ENCODE results near the gene FRMD1. TPM values are rescaled to one million over a fixed set of nuclear protein-coding genes. Genes with fewer than 3 reads are reported as not detected.

FRMD1 gene
- total RNA-seq, 2 experiments from 2014 or later, result not detected

- DNase-seq (no peak), ATAC-seq (ENCODE audit: poor library complexity) (no peak)
- Mint-ChIP-seq H3K4me1 (ENCODE audit: low read depth) (no peaks in the 10 kb centered on the region), H3K9me3 (no peaks in the 10 kb centered on the region), H3K36me3 (ENCODE audit: low read depth) (no peaks in the 10 kb centered on the region), H3K4me3 (no peak overlapping the region), H3K27ac (no peak overlapping the region), H3K27me3 (no peaks in the 10 kb centered on the region)
- POLR2A ChIA-PET, result no interaction called here
- Histone ChIP-seq H3K4me3 (ENCODE audit: low read length) (no peak overlapping the region), H3K36me3 (ENCODE audit: insufficient read depth, low read length) (no peaks in the 10 kb centered on the region), H3K4me1 (ENCODE audit: insufficient read depth, low read length) (no peaks in the 10 kb centered on the region), H3K27me3 (ENCODE audit: control insufficient read depth in 1 of 2, insufficient read depth in 2 of 2, low read length in 2 of 2) (no peaks in the 10 kb centered on the region), H3K9me3 (ENCODE audit: control insufficient read depth in 1 of 2, insufficient read depth in 1 of 2, low read length in 2 of 2) (peaks cover 0 to 46% of the 10 kb centered on the region in 2 experiments), H3K27ac (ENCODE audit: low read depth in 1 of 2, low read length in 2 of 2) (no peak overlapping the region)
- no peak for TF ChIP-seq CTCF (IDR thresholded peaks at IDR 0.05)
- CTCF ChIA-PET, result no interaction called here
- intact Hi-C loops (cut with DNase I, micrococcal nuclease), result no loop called here
Measured at GRCh38 chr6:168093071-168093505, 14.1 kb upstream of the FRMD1 start.

GRCh38 chr6:168092541-168092940 lies 13.5 kb upstream of the FRMD1 start:
- ATAC-seq (ENCODE audit: poor library complexity), result no peak
- H3K27ac Mint-ChIP-seq, result no peak overlapping the region

GRCh38 chr6:168091381-168092264 lies 12.6 kb upstream of the FRMD1 start:
- ATAC-seq (ENCODE audit: poor library complexity) (no peak), DNase-seq (no peak)
- Histone ChIP-seq H3K36me3 (ENCODE audit: insufficient read depth, low read length) (no peaks in the 10 kb centered on the region), H3K27ac (ENCODE audit: low read depth in 1 of 2, low read length in 2 of 2) (no peak overlapping the region), H3K4me1 (ENCODE audit: insufficient read depth, low read length) (no peaks in the 10 kb centered on the region), H3K4me3 (ENCODE audit: low read length) (no peak overlapping the region), H3K27me3 (ENCODE audit: control insufficient read depth in 1 of 2, insufficient read depth in 2 of 2, low read length in 2 of 2) (no peaks in the 10 kb centered on the region), H3K9me3 (ENCODE audit: control insufficient read depth in 1 of 2, insufficient read depth in 1 of 2, low read length in 2 of 2) (peaks cover 0 to 39% of the 10 kb centered on the region in 2 experiments)
- ChIA-PET CTCF (no interaction called here), POLR2A (no interaction called here)
- Mint-ChIP-seq H3K27ac (no peak overlapping the region), H3K27me3 (no peaks in the 10 kb centered on the region), H3K4me1 (ENCODE audit: low read depth) (no peaks in the 10 kb centered on the region), H3K9me3 (no peaks in the 10 kb centered on the region), H3K36me3 (ENCODE audit: low read depth) (no peaks in the 10 kb centered on the region), H3K4me3 (no peak overlapping the region)
- no peak for TF ChIP-seq CTCF (IDR thresholded peaks at IDR 0.05)
- intact Hi-C loops (cut with DNase I, micrococcal nuclease), result no loop called here

More at GRCh38 chr6:168092541-168092940, 13.5 kb upstream of the FRMD1 start:
- no peak for DNase-seq
- peaks cover 0 to 43% of the 10 kb centered on the region in 2 experiments for H3K9me3 ChIP-seq (ENCODE audit: control insufficient read depth in 1 of 2, insufficient read depth in 1 of 2, low read length in 2 of 2)
- intact Hi-C loops (cut with DNase I, micrococcal nuclease), result no loop called here
- Mint-ChIP-seq H3K4me1 (ENCODE audit: low read depth) (no peaks in the 10 kb centered on the region), H3K4me3 (no peak overlapping the region), H3K36me3 (ENCODE audit: low read depth) (no peaks in the 10 kb centered on the region), H3K9me3 (no peaks in the 10 kb centered on the region), H3K27me3 (no peaks in the 10 kb centered on the region)
- no peaks in the 10 kb centered on the region for H3K4me1 ChIP-seq (ENCODE audit: insufficient read depth, low read length)
- H3K4me3 ChIP-seq (ENCODE audit: low read length), result no peak overlapping the region
- H3K27ac ChIP-seq (ENCODE audit: low read depth in 1 of 2, low read length in 2 of 2), result no peak overlapping the region
- H3K27me3 ChIP-seq (ENCODE audit: control insufficient read depth in 1 of 2, insufficient read depth in 2 of 2, low read length in 2 of 2), result no peaks in the 10 kb centered on the region
- ChIA-PET POLR2A (no interaction called here), CTCF (no interaction called here)
- no peak for TF ChIP-seq CTCF (IDR thresholded peaks at IDR 0.05)
- H3K36me3 ChIP-seq (ENCODE audit: insufficient read depth, low read length), result no peaks in the 10 kb centered on the region

Measured in CD4-positive, alpha-beta T cell (primary cell).